HL-60 (cell line): ENCODE data around the gene CLSTN1.

Experiments used
- CTCF ChIP-seq: IDR thresholded peaks from one replicate; pipeline ENCODE4 v1.5.1; 2011; ENCODE audit warnings: low read length, control low read depth, inconsistent platforms; ENCODE audit not compliant: insufficient read depth
- GABPA ChIP-seq: IDR thresholded peaks from 2 replicates; pipeline ENCODE4 v1.6.1; 2012; ENCODE audit warnings: low read depth
- POLR2AphosphoS5 ChIP-seq: IDR thresholded peaks from 2 replicates; pipeline ENCODE4 v1.6.1; 2012; ENCODE audit warnings: low read depth
- SPI1 ChIP-seq: IDR thresholded peaks from 2 replicates; pipeline ENCODE4 v1.6.1; 2012; ENCODE audit warnings: low read depth, mild to moderate bottlenecking, borderline replicate concordance
- TF ChIP-seq, protein P1 (sequence below): IDR thresholded peaks from 2 replicates; pipeline ENCODE4 v1.6.1; 2012; ENCODE audit warnings: low read depth; ENCODE audit not compliant: insufficient replicate concordance

DNA sequence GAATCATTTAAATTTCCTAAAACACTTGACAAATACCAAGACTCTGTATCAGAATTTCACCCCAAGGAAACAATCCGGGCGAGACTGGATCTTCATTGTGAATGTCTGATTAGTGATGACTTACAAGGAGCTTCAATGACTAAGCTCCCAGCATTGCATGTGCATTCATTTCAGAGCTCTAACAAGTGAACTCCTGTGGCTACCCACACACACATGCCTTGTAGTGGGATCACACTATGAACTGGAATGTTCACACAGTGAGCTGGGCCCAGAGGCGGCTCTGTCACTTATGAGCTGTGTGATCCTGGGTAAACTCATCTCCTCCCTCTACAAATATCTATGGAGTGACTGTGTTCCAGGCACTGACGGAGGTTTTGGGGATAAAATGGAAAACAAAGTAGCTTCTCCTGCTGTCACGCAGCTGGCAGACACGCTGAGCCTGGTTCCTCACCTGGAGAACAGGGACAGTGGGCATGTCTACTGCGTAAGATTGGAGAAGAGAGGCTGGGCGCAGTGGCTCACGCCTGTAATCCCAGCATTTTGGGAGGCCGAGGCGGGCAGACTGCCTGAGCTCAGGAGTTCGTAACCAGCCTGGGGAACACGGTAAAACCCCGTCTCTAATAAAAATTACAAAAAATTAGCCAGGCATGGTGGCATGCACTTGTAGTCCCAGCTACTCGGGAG is 56.9 kb downstream of the CLSTN1 start:
- TF ChIP-seq CTCF, result no peak
- TF ChIP-seq GABPA, result no peak
- TF ChIP-seq, protein P1, sequence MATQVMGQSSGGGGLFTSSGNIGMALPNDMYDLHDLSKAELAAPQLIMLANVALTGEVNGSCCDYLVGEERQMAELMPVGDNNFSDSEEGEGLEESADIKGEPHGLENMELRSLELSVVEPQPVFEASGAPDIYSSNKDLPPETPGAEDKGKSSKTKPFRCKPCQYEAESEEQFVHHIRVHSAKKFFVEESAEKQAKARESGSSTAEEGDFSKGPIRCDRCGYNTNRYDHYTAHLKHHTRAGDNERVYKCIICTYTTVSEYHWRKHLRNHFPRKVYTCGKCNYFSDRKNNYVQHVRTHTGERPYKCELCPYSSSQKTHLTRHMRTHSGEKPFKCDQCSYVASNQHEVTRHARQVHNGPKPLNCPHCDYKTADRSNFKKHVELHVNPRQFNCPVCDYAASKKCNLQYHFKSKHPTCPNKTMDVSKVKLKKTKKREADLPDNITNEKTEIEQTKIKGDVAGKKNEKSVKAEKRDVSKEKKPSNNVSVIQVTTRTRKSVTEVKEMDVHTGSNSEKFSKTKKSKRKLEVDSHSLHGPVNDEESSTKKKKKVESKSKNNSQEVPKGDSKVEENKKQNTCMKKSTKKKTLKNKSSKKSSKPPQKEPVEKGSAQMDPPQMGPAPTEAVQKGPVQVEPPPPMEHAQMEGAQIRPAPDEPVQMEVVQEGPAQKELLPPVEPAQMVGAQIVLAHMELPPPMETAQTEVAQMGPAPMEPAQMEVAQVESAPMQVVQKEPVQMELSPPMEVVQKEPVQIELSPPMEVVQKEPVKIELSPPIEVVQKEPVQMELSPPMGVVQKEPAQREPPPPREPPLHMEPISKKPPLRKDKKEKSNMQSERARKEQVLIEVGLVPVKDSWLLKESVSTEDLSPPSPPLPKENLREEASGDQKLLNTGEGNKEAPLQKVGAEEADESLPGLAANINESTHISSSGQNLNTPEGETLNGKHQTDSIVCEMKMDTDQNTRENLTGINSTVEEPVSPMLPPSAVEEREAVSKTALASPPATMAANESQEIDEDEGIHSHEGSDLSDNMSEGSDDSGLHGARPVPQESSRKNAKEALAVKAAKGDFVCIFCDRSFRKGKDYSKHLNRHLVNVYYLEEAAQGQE, result no peak
- no peak for TF ChIP-seq SPI1
- TF ChIP-seq POLR2AphosphoS5, result no peak
